Measurements from ENCODE around the gene CTRB2. TPM values are rescaled to one million over a fixed set of nuclear protein-coding genes. Genes with fewer than 3 reads are reported as not detected.

CTRB2 gene
- polyA plus RNA-seq, 3 donors = not detected

DNA sequence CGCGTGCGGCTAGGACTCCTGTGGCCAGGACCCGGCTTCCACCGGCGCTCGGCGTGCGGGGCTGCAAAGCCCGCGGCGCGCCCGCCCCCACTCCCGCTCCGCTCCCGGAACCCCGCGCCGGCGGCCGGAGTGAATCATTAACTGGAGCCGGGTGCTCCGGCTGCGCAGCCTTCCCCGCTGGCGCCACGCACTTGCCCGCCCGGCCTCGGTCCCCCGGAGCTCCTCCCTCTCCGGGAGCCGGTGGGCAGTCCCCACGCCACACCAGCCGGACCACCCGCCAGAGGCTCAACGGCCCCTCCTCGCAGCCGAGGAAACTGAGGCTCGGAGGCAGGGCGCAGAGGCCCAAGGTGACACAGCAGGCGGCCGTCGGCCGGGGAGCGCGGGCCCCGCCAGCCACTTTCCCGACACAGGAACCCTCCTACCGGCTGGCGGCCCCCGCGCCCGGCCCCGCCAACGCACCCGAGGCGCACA lies 43.9 kb upstream of the CTRB2 start:
- intact Hi-C loops (cut with micrococcal nuclease) = no loop called here

DNA sequence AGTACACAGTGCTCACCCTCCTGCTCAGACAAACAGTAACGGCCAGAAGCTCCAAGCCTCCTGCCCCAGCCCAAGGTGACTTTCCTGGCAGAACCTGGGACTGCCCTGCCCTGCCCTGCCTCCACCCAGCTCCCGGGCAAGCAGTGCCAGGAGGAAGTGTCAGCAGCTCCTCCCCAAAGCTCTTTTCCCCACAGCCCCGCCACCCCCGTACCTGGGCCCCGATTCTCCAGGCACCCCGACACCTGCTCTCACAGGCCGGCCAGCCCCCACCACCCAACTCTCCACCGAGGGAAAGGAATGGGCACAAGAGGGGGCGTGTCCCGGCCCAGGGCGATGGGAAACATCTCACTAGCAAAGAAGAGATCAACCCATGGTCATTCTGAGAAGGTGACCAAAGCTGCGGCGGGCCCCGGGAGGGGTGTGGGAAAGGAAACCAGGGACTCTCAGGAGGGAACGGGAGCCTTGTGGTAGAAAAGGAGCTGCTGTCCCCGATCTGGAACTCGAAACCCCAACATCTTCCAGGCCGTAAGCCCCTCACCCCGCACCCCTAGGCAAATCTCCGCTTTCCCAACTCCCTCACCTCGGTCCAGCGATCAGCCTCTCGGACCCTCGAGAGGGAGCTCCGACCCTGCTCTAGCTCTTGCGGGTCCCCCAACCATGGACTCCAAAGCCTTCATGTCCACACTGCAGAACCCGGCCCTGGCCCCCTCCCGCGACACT lies 43.3 kb upstream of the CTRB2 start:
- no peak overlapping the region for H3K4me2 ChIP-seq (replicated peaks; ENCODE audit: extremely low read depth, low read length, poor library complexity, severe bottlenecking)
- peaks cover 0 to 12% (median 2%) of the 10 kb centered on the region in 7 donors for H3K9me3 Mint-ChIP-seq
- H3K4me1 ChIP-seq (ENCODE audit: control insufficient read depth in 1 of 2, insufficient read depth in 2 of 2, low read length in 2 of 2) = peaks cover 1% of the 10 kb centered on the region in 2 donors
- no peaks in the 10 kb centered on the region for H3K36me3 ChIP-seq (replicated peaks in 1 of 2; ENCODE audit: control insufficient read depth in 1 of 2, insufficient read depth in 2 of 2, low read length in 2 of 2)
- no peak for DNase-seq
- peak overlapping the region; percentile 27 to 80 for H3K4me3 Mint-ChIP-seq
- H2AFZ ChIP-seq (ENCODE audit: insufficient read depth, low read depth, low read length, poor library complexity, severe bottlenecking) = no peak overlapping the region
- peaks cover 0 to 1% of the 10 kb centered on the region in 2 donors for H3K36me3 Mint-ChIP-seq
- H3K9ac ChIP-seq (ENCODE audit: insufficient read depth, low read length, poor library complexity, severe bottlenecking) = no peak overlapping the region
- H3K27me3 ChIP-seq (ENCODE audit: control insufficient read depth in 2 of 2, insufficient read depth in 2 of 2, low read length in 2 of 2) = peaks cover 11 to 93% of the 10 kb centered on the region in 2 donors
- H3K27me3 Mint-ChIP-seq (ENCODE audit: low read depth in 3 of 3) = peaks cover 84 to 98% (median 89%) of the 10 kb centered on the region in 3 donors
- peaks cover 0 to 14% of the 10 kb centered on the region in 2 donors for H3K9me3 ChIP-seq (replicated peaks in 1 of 2; ENCODE audit: control insufficient read depth in 1 of 2, insufficient read depth in 1 of 2, low read length in 2 of 2)
- H3K27ac ChIP-seq (ENCODE audit: low read depth in 1 of 2, low read length in 2 of 2) = no peak overlapping the region
- intact Hi-C loops (cut with micrococcal nuclease) = no loop called here
- 8% methylated on average over 12 of the region's 29 CpGs for WGBS (ENCODE audit: insufficient coverage)
- no peaks in the 10 kb centered on the region for H3K79me2 ChIP-seq (ENCODE audit: insufficient read depth, low read length)
- no peak overlapping the region for H3K4me3 ChIP-seq (replicated peaks in 1 of 3; ENCODE audit: low read depth in 2 of 3, low read length in 3 of 3)
- H3K27ac Mint-ChIP-seq = peak overlapping the region in 1 of 7 donors; percentile 37
- H4K20me1 ChIP-seq (ENCODE audit: insufficient read depth, low read length) = no peaks in the 10 kb centered on the region
- TF ChIP-seq, protein P1, sequence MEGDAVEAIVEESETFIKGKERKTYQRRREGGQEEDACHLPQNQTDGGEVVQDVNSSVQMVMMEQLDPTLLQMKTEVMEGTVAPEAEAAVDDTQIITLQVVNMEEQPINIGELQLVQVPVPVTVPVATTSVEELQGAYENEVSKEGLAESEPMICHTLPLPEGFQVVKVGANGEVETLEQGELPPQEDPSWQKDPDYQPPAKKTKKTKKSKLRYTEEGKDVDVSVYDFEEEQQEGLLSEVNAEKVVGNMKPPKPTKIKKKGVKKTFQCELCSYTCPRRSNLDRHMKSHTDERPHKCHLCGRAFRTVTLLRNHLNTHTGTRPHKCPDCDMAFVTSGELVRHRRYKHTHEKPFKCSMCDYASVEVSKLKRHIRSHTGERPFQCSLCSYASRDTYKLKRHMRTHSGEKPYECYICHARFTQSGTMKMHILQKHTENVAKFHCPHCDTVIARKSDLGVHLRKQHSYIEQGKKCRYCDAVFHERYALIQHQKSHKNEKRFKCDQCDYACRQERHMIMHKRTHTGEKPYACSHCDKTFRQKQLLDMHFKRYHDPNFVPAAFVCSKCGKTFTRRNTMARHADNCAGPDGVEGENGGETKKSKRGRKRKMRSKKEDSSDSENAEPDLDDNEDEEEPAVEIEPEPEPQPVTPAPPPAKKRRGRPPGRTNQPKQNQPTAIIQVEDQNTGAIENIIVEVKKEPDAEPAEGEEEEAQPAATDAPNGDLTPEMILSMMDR (IDR thresholded peaks at IDR 0.05) = no peak
- H3K4me1 Mint-ChIP-seq = peaks cover 2% of the 10 kb centered on the region

More for the DNA sequence above, 43.9 kb upstream of the CTRB2 start:
- H3K4me3 Mint-ChIP-seq = peak overlapping the region in 1 of 2 donors; percentile 80
- TF ChIP-seq, protein P1 (IDR thresholded peaks at IDR 0.05) = no peak
- peaks cover 2% of the 10 kb centered on the region for H3K4me1 Mint-ChIP-seq
- Histone ChIP-seq H3K36me3 (replicated peaks in 1 of 2; ENCODE audit: control insufficient read depth in 1 of 2, insufficient read depth in 2 of 2, low read length in 2 of 2) (no peaks in the 10 kb centered on the region), H4K20me1 (ENCODE audit: insufficient read depth, low read length) (no peaks in the 10 kb centered on the region), H3K79me2 (ENCODE audit: insufficient read depth, low read length) (no peaks in the 10 kb centered on the region), H3K4me2 (replicated peaks; ENCODE audit: extremely low read depth, low read length, poor library complexity, severe bottlenecking) (no peak overlapping the region), H3K27ac (ENCODE audit: low read depth in 1 of 2, low read length in 2 of 2) (no peak overlapping the region), H3K9me3 (replicated peaks in 1 of 2; ENCODE audit: control insufficient read depth in 1 of 2, insufficient read depth in 1 of 2, low read length in 2 of 2) (peaks cover 0 to 14% of the 10 kb centered on the region in 2 donors), H2AFZ (ENCODE audit: insufficient read depth, low read depth, low read length, poor library complexity, severe bottlenecking) (no peak overlapping the region), H3K27me3 (ENCODE audit: control insufficient read depth in 2 of 2, insufficient read depth in 2 of 2, low read length in 2 of 2) (peaks cover 11 to 91% of the 10 kb centered on the region in 2 donors), H3K9ac (ENCODE audit: insufficient read depth, low read length, poor library complexity, severe bottlenecking) (no peak overlapping the region), H3K4me1 (ENCODE audit: control insufficient read depth in 1 of 2, insufficient read depth in 2 of 2, low read length in 2 of 2) (no peaks in the 10 kb centered on the region), H3K4me3 (replicated peaks in 1 of 3; ENCODE audit: low read depth in 2 of 3, low read length in 3 of 3) (no peak overlapping the region)
- peaks cover 0 to 1% of the 10 kb centered on the region in 2 donors for H3K36me3 Mint-ChIP-seq
- WGBS (ENCODE audit: insufficient coverage) = under 1% methylated on average over 59 of the region's 59 CpGs
- peaks cover 0 to 11% (median 2%) of the 10 kb centered on the region in 7 donors for H3K9me3 Mint-ChIP-seq
- H3K27ac Mint-ChIP-seq = no peak overlapping the region
- H3K27me3 Mint-ChIP-seq (ENCODE audit: low read depth in 3 of 3) = peaks cover 88 to 99% (median 92%) of the 10 kb centered on the region in 3 donors
- no peak for DNase-seq

Data from CD14-positive monocyte (primary cell).